ENCODE results near the gene KHDRBS2. TPM values are rescaled to one million over a fixed set of nuclear protein-coding genes. Genes with fewer than 3 reads are reported as not detected.

KHDRBS2 gene
- total RNA-seq, 6 donors from 2014 or later, result 5.4 to 48.2 (median 17.9) TPM

- ATAC-seq (ENCODE audit: low FRiP score in 2 of 2), result no peak
Observed at GRCh38 chr6:62037445-62037844, 248.6 kb downstream of the KHDRBS2 start.

DNA sequence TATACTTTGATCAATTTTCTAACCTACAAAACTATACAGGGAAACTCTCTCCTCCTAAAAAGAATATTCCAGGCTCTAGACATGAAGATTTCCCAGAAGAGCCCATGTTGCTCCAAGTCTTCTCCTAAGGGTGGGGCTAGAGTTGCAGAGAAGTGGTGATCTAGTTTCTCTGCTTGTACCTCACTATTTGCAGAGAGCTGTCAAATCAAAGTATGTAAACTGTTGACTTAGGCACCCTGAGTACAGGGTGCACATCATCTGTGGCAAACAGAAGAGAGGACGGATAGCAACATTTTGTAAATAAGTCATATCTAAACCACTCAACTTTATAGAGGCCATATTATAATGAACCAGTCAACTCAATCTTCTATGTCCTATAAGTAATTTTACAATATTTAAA, 250.1 kb downstream of the KHDRBS2 start:
- peaks cover 0 to 4% (median 0%) of the 10 kb centered on the region in 4 donors for H3K4me1 ChIP-seq
- H3K4me3 ChIP-seq, result no peak overlapping the region
- TF ChIP-seq POLR2A (IDR thresholded peaks at IDR 0.05) (no peak), CTCF (IDR thresholded peaks at IDR 0.05) (no peak), POLR2AphosphoS5 (IDR thresholded peaks at IDR 0.05) (no peak), EP300 (IDR thresholded peaks at IDR 0.05) (no peak)
- H3K9me3 ChIP-seq, result peaks cover 0 to 5% (median 1%) of the 10 kb centered on the region in 4 donors
- 85 to 86% methylated on average over 1 of the region's 1 CpG for WGBS, 2 donors
- H3K36me3 ChIP-seq, result no peaks in the 10 kb centered on the region
- no peaks in the 10 kb centered on the region for H3K27me3 ChIP-seq
- H3K27ac ChIP-seq, result no peak overlapping the region
- DNase-seq (no peak), ATAC-seq (ENCODE audit: low FRiP score in 2 of 2) (no peak)

More at GRCh38 chr6:62037445-62037844, 248.6 kb downstream of the KHDRBS2 start:
- Histone ChIP-seq H3K9me3 (peaks cover 0 to 5% (median 0%) of the 10 kb centered on the region in 4 donors), H3K4me3 (no peak overlapping the region), H3K27ac (no peak overlapping the region), H3K27me3 (no peaks in the 10 kb centered on the region), H3K4me1 (peaks cover 0 to 4% (median 0%) of the 10 kb centered on the region in 4 donors), H3K36me3 (no peaks in the 10 kb centered on the region)
- no peak for TF ChIP-seq POLR2AphosphoS5 (IDR thresholded peaks at IDR 0.05)
- TF ChIP-seq CTCF (IDR thresholded peaks at IDR 0.05), result no peak
- TF ChIP-seq EP300 (IDR thresholded peaks at IDR 0.05), result no peak
- TF ChIP-seq POLR2A (IDR thresholded peaks at IDR 0.05), result no peak
- no peak for DNase-seq
- 63 to 70% methylated on average over 2 of the region's 2 CpGs for WGBS, 2 donors

DNA sequence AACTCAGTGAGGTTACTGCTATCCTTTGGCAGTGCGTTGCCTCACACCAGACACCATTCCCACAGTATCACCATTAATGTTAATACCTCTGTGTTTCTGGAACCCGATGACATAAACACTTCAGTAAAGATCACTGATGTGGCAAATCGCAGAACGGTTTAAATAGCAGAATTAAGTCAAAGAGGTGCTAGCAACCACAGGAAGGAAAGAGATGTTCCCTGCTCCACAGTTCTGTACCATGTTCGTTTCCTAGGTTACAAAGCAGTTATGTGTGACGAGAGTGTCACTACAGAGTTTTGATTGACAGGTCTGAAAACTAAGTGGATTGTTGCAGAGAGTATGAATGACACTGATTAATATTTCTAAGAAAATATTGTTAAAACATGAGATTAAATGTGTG, 272.3 kb downstream of the KHDRBS2 start:
- 73 to 81% methylated on average over 6 of the region's 6 CpGs for WGBS, 2 donors
- H3K27me3 ChIP-seq, result no peaks in the 10 kb centered on the region
- DNase-seq, result no peak
- peaks cover 0 to 4% (median 0%) of the 10 kb centered on the region in 4 donors for H3K36me3 ChIP-seq
- no peak overlapping the region for H3K4me3 ChIP-seq
- H3K9me3 ChIP-seq, result no peaks in the 10 kb centered on the region
- H3K4me1 ChIP-seq, result no peaks in the 10 kb centered on the region
- no peak for TF ChIP-seq POLR2AphosphoS5 (IDR thresholded peaks at IDR 0.05)
- no peak for TF ChIP-seq POLR2A (IDR thresholded peaks at IDR 0.05)
- no peak for TF ChIP-seq EP300 (IDR thresholded peaks at IDR 0.05)
- no peak for TF ChIP-seq CTCF (IDR thresholded peaks at IDR 0.05)
- no peak for ATAC-seq (ENCODE audit: low FRiP score in 2 of 2)
- H3K27ac ChIP-seq, result no peak overlapping the region

- Histone ChIP-seq H3K27me3 (no peaks in the 10 kb centered on the region), H3K27ac (no peak overlapping the region), H3K4me3 (no peak overlapping the region), H3K36me3 (peaks cover 0 to 4% (median 0%) of the 10 kb centered on the region in 4 donors), H3K4me1 (no peaks in the 10 kb centered on the region), H3K9me3 (no peaks in the 10 kb centered on the region)
- no peak for TF ChIP-seq POLR2A (IDR thresholded peaks at IDR 0.05)
- no peak for DNase-seq
- 87 to 100% methylated on average over 3 of the region's 3 CpGs for WGBS, 2 donors
- no peak for ATAC-seq (ENCODE audit: low FRiP score in 2 of 2)
Observed at GRCh38 chr6:62009445-62009844, 276.6 kb downstream of the KHDRBS2 start.

- H3K27ac ChIP-seq, result no peak overlapping the region
- no peaks in the 10 kb centered on the region for H3K27me3 ChIP-seq
- no peak for DNase-seq
- H3K4me1 ChIP-seq, result no peaks in the 10 kb centered on the region
- H3K36me3 ChIP-seq, result no peaks in the 10 kb centered on the region
- no peaks in the 10 kb centered on the region for H3K9me3 ChIP-seq
- ATAC-seq (ENCODE audit: low FRiP score in 2 of 2), result no peak
- no peak overlapping the region for H3K4me3 ChIP-seq
- no peak for TF ChIP-seq CTCF (IDR thresholded peaks at IDR 0.05)
- no peak for TF ChIP-seq POLR2AphosphoS5 (IDR thresholded peaks at IDR 0.05)
- TF ChIP-seq EP300 (IDR thresholded peaks at IDR 0.05), result no peak
- no peak for TF ChIP-seq POLR2A (IDR thresholded peaks at IDR 0.05)
Observed at GRCh38 chr6:61989616-61990015, 296.4 kb downstream of the KHDRBS2 start.
